LNCAP (cell line): ENCODE results near the gene CTTN.

Source experiments
- CTCF ChIP-seq: fragments of 450-650 bp; IDR thresholded peaks from 2 replicates; pipeline ENCODE4 v1.5.1; 2017; ENCODE audit warnings: mild to moderate bottlenecking

Gene CTTN

GRCh38 chr11:70433038-70433437 is 34.7 kb downstream of the CTTN start:
- TF ChIP-seq CTCF, result no peak

- no peak for TF ChIP-seq CTCF
Observed at GRCh38 chr11:70433526-70433925, 35.2 kb downstream of the CTTN start.

GRCh38 chr11:70433966-70434812 is 35.9 kb downstream of the CTTN start:
- no peak for TF ChIP-seq CTCF

GRCh38 chr11:70434813-70435278 is 36.5 kb downstream of the CTTN start:
- TF ChIP-seq CTCF, result no peak

GRCh38 chr11:70435361-70435760 is 37.0 kb downstream of the CTTN start:
- no peak for TF ChIP-seq CTCF

GRCh38 chr11:70435765-70436500 is 37.6 kb downstream of the CTTN start:
- no peak for TF ChIP-seq CTCF

- no peak for TF ChIP-seq CTCF
Observed at GRCh38 chr11:70436501-70436860, 38.2 kb downstream of the CTTN start.
